Skeletal muscle cell (primary cell): ENCODE data around the gene FIGNL2.
"Not testable (repeated sequence)": the region's sequence is repeated elsewhere in the genome, so short reads cannot be mapped to it uniquely, and the experiment has no call there.

Experiments
- DNase-seq: peaks from one replicate; pipeline ENCODE4 v3.0.0-alpha.2; 2010; ENCODE audit warnings: low read depth
- H3K4me3 ChIP-seq: 2 replicates; pipeline ENCODE4 v1.5.1; 2011; ENCODE audit warnings: low read depth, mild to moderate bottlenecking, control low read depth, low read length, moderate library complexity

FIGNL2 gene

GRCh38 chr12:51798051-51798450 lies 50.5 kb downstream of the FIGNL2 start:
- not testable (repeated sequence) for DNase-seq, H3K4me3 ChIP-seq

- DNase-seq = no peak
- no peak overlapping the region for H3K4me3 ChIP-seq
Measured at GRCh38 chr12:51797301-51797700, 51.2 kb downstream of the FIGNL2 start.

GRCh38 chr12:51793201-51793600 lies 55.3 kb downstream of the FIGNL2 start:
- peak; percentile 25 for DNase-seq
- no peak overlapping the region for H3K4me3 ChIP-seq

GRCh38 chr12:51792417-51792816 lies 56.1 kb downstream of the FIGNL2 start:
- DNase-seq = no peak
- H3K4me3 ChIP-seq = no peak overlapping the region

- peak; percentile 30 for DNase-seq
- H3K4me3 ChIP-seq = no peak overlapping the region
Measured at GRCh38 chr12:51788876-51789275, 59.6 kb downstream of the FIGNL2 start.

GRCh38 chr12:51785906-51786305 lies 62.6 kb downstream of the FIGNL2 start:
- no peak for DNase-seq
- no peak overlapping the region for H3K4me3 ChIP-seq

- H3K4me3 ChIP-seq = no peak overlapping the region
Measured at GRCh38 chr12:51784688-51785087, 63.8 kb downstream of the FIGNL2 start.

GRCh38 chr12:51779876-51780275 lies 68.6 kb downstream of the FIGNL2 start:
- DNase-seq = no peak
- H3K4me3 ChIP-seq = no peak overlapping the region

More at GRCh38 chr12:51784688-51785087, 63.8 kb downstream of the FIGNL2 start:
- DNase-seq = no peak

- no peak for DNase-seq
- no peak overlapping the region for H3K4me3 ChIP-seq
Measured at GRCh38 chr12:51777973-51778372, 70.5 kb downstream of the FIGNL2 start.

- no peak overlapping the region for H3K4me3 ChIP-seq
- DNase-seq = no peak
Measured at GRCh38 chr12:51777457-51777856, 71.1 kb downstream of the FIGNL2 start.

- no peak for DNase-seq
- H3K4me3 ChIP-seq = no peak overlapping the region
Measured at GRCh38 chr12:51774933-51775332, 73.6 kb downstream of the FIGNL2 start.

GRCh38 chr12:51773145-51773869 lies 75.2 kb downstream of the FIGNL2 start:
- peak; percentile 75 for DNase-seq
- no peak overlapping the region for H3K4me3 ChIP-seq

- no peak overlapping the region for H3K4me3 ChIP-seq
- no peak for DNase-seq
Measured at GRCh38 chr12:51771008-51771407, 77.5 kb downstream of the FIGNL2 start.
